Activated T-cell treated with anti-CD3 and anti-CD28 coated beads, Interleukin-2, amount 50 U/mL, for 24 hours (primary cell): ENCODE data around the gene MCC.

ENCODE experiments used
- DNase-seq: peaks from one replicate; pipeline ENCODE4 v3.0.0-alpha.2; 2020
- H3K27ac Mint-ChIP-seq: 2 replicates; pipeline ENCODE4 v1.8.0; 2020; ENCODE audit warnings: mild to moderate bottlenecking, mixed read lengths
- H3K27me3 Mint-ChIP-seq: 2 replicates; pipeline ENCODE4 v1.8.0; 2020; ENCODE audit warnings: mixed read lengths
- H3K36me3 Mint-ChIP-seq: 2 replicates; pipeline ENCODE4 v1.8.0; 2020; ENCODE audit warnings: low read depth, mixed read lengths
- H3K4me1 Mint-ChIP-seq: 2 replicates; pipeline ENCODE4 v1.8.0; 2020; ENCODE audit warnings: low read depth, mixed read lengths
- H3K4me3 Mint-ChIP-seq: 2 replicates; pipeline ENCODE4 v1.8.0; 2020; ENCODE audit warnings: mild to moderate bottlenecking, moderate library complexity, mixed read lengths
- H3K9me3 Mint-ChIP-seq: 2 replicates; pipeline ENCODE4 v1.8.0; 2020; ENCODE audit warnings: mixed read lengths

Gene MCC

GRCh38 chr5:113215401-113216060, 272.7 kb downstream of the MCC start:
- H3K27ac Mint-ChIP-seq = no peak overlapping the region
- H3K27me3 Mint-ChIP-seq = no peaks in the 10 kb centered on the region
- H3K4me3 Mint-ChIP-seq = no peak overlapping the region
- H3K4me1 Mint-ChIP-seq = no peaks in the 10 kb centered on the region
- no peaks in the 10 kb centered on the region for H3K9me3 Mint-ChIP-seq
- no peaks in the 10 kb centered on the region for H3K36me3 Mint-ChIP-seq
- DNase-seq = no peak

- Mint-ChIP-seq H3K9me3 (no peaks in the 10 kb centered on the region), H3K36me3 (no peaks in the 10 kb centered on the region), H3K4me1 (no peaks in the 10 kb centered on the region), H3K27me3 (no peaks in the 10 kb centered on the region), H3K4me3 (no peak overlapping the region), H3K27ac (no peak overlapping the region)
- no peak for DNase-seq
These were observed 273.5 kb downstream of the MCC start for GRCh38 chr5:113214606-113215323.

- no peaks in the 10 kb centered on the region for H3K27me3 Mint-ChIP-seq
- H3K4me3 Mint-ChIP-seq = no peak overlapping the region
- no peak for DNase-seq
- no peaks in the 10 kb centered on the region for H3K9me3 Mint-ChIP-seq
- no peak overlapping the region for H3K27ac Mint-ChIP-seq
- no peaks in the 10 kb centered on the region for H3K36me3 Mint-ChIP-seq
- H3K4me1 Mint-ChIP-seq = no peaks in the 10 kb centered on the region
These were observed 274.5 kb downstream of the MCC start for GRCh38 chr5:113213551-113214425.

GRCh38 chr5:113212244-113212920, 275.9 kb downstream of the MCC start:
- H3K36me3 Mint-ChIP-seq = no peaks in the 10 kb centered on the region
- H3K27ac Mint-ChIP-seq = no peak overlapping the region
- no peaks in the 10 kb centered on the region for H3K4me1 Mint-ChIP-seq
- H3K9me3 Mint-ChIP-seq = no peaks in the 10 kb centered on the region
- no peak for DNase-seq
- no peak overlapping the region for H3K4me3 Mint-ChIP-seq
- no peaks in the 10 kb centered on the region for H3K27me3 Mint-ChIP-seq

- Mint-ChIP-seq H3K4me1 (no peaks in the 10 kb centered on the region), H3K4me3 (no peak overlapping the region), H3K36me3 (no peaks in the 10 kb centered on the region), H3K27ac (no peak overlapping the region), H3K9me3 (no peaks in the 10 kb centered on the region), H3K27me3 (no peaks in the 10 kb centered on the region)
- no peak for DNase-seq
These were observed 278.8 kb downstream of the MCC start for GRCh38 chr5:113209498-113209897.

GRCh38 chr5:113205807-113206206, 282.4 kb downstream of the MCC start:
- H3K27ac Mint-ChIP-seq = no peak overlapping the region
- H3K36me3 Mint-ChIP-seq = no peaks in the 10 kb centered on the region
- H3K9me3 Mint-ChIP-seq = no peaks in the 10 kb centered on the region
- H3K27me3 Mint-ChIP-seq = no peaks in the 10 kb centered on the region
- no peak overlapping the region for H3K4me3 Mint-ChIP-seq
- no peak for DNase-seq
- H3K4me1 Mint-ChIP-seq = no peaks in the 10 kb centered on the region

- Mint-ChIP-seq H3K4me1 (no peaks in the 10 kb centered on the region), H3K9me3 (no peaks in the 10 kb centered on the region), H3K4me3 (no peak overlapping the region), H3K27me3 (no peaks in the 10 kb centered on the region), H3K27ac (no peak overlapping the region), H3K36me3 (no peaks in the 10 kb centered on the region)
- DNase-seq = no peak
These were observed 282.9 kb downstream of the MCC start for GRCh38 chr5:113205323-113205722.

- H3K27ac Mint-ChIP-seq = no peak overlapping the region
- H3K4me3 Mint-ChIP-seq = no peak overlapping the region
- DNase-seq = no peak
- H3K27me3 Mint-ChIP-seq = no peaks in the 10 kb centered on the region
- H3K4me1 Mint-ChIP-seq = no peaks in the 10 kb centered on the region
- no peaks in the 10 kb centered on the region for H3K9me3 Mint-ChIP-seq
- H3K36me3 Mint-ChIP-seq = no peaks in the 10 kb centered on the region
These were observed 283.6 kb downstream of the MCC start for GRCh38 chr5:113204525-113205161.

- Mint-ChIP-seq H3K4me1 (no peaks in the 10 kb centered on the region), H3K27ac (no peak overlapping the region), H3K27me3 (no peaks in the 10 kb centered on the region), H3K9me3 (no peaks in the 10 kb centered on the region), H3K4me3 (no peak overlapping the region), H3K36me3 (no peaks in the 10 kb centered on the region)
- DNase-seq = no peak
These were observed 284.3 kb downstream of the MCC start for GRCh38 chr5:113203916-113204315.

- no peak overlapping the region for H3K4me3 Mint-ChIP-seq
- no peak overlapping the region for H3K27ac Mint-ChIP-seq
- H3K27me3 Mint-ChIP-seq = no peaks in the 10 kb centered on the region
- no peak for DNase-seq
- no peaks in the 10 kb centered on the region for H3K4me1 Mint-ChIP-seq
- no peaks in the 10 kb centered on the region for H3K9me3 Mint-ChIP-seq
- no peaks in the 10 kb centered on the region for H3K36me3 Mint-ChIP-seq
These were observed 285.2 kb downstream of the MCC start for GRCh38 chr5:113202746-113203716.

- Mint-ChIP-seq H3K27me3 (no peaks in the 10 kb centered on the region), H3K4me1 (no peaks in the 10 kb centered on the region), H3K4me3 (no peak overlapping the region), H3K9me3 (no peaks in the 10 kb centered on the region), H3K36me3 (no peaks in the 10 kb centered on the region), H3K27ac (no peak overlapping the region)
- no peak for DNase-seq
These were observed 286.0 kb downstream of the MCC start for GRCh38 chr5:113202287-113202686.

GRCh38 chr5:113201715-113202114, 286.5 kb downstream of the MCC start:
- Mint-ChIP-seq H3K4me1 (no peaks in the 10 kb centered on the region), H3K27ac (no peak overlapping the region), H3K9me3 (no peaks in the 10 kb centered on the region), H3K27me3 (no peaks in the 10 kb centered on the region), H3K4me3 (no peak overlapping the region), H3K36me3 (no peaks in the 10 kb centered on the region)
- no peak for DNase-seq

GRCh38 chr5:113199122-113199905, 288.9 kb downstream of the MCC start:
- Mint-ChIP-seq H3K36me3 (no peaks in the 10 kb centered on the region), H3K27me3 (no peaks in the 10 kb centered on the region), H3K9me3 (no peaks in the 10 kb centered on the region), H3K27ac (no peak overlapping the region), H3K4me3 (no peak overlapping the region), H3K4me1 (no peaks in the 10 kb centered on the region)
- no peak for DNase-seq
